Calu3 (cell line): Measurements from ENCODE around the gene LINC00237. TPM values are rescaled to one million over a fixed set of nuclear protein-coding genes. Genes with fewer than 3 reads are reported as not detected.

Source experiments
- BruUV-seq: library from RNA; stranded (reverse); fragments of 400-500 nt; replicated peaks from 2 replicates; lab custom pipeline; 2021; lab: Mats Ljungman, UMichigan
- CTCF ChIA-PET: fragments of 300-600 bp; sonication (Branson Sonifier 250); formaldehyde crosslinking; loops from one replicate; lab custom pipeline; 2022; ENCODE audit warnings: antibody characterized with exemption; lab: Charles Lee
- DNase-seq: peaks from one replicate; pipeline ENCODE4 v3.0.0; 2022
- H3K27ac Mint-ChIP-seq: one replicate; pipeline ENCODE4 v1.8.0; 2022; ENCODE audit warnings: mixed read lengths; ENCODE audit not compliant: unreplicated experiment
- H3K27me3 Mint-ChIP-seq: one replicate; pipeline ENCODE4 v1.8.0; 2022; ENCODE audit warnings: mixed read lengths; ENCODE audit not compliant: unreplicated experiment
- H3K36me3 Mint-ChIP-seq: one replicate; pipeline ENCODE4 v1.8.0; 2022; ENCODE audit warnings: mild to moderate bottlenecking, moderate library complexity, mixed read lengths; ENCODE audit not compliant: insufficient read depth, unreplicated experiment
- H3K4me1 Mint-ChIP-seq: one replicate; pipeline ENCODE4 v1.8.0; 2022; ENCODE audit warnings: mild to moderate bottlenecking, low read depth, mixed read lengths; ENCODE audit not compliant: unreplicated experiment
- H3K4me3 Mint-ChIP-seq: one replicate; pipeline ENCODE4 v1.8.0; 2022; ENCODE audit warnings: mild to moderate bottlenecking, low read depth, moderate library complexity, mixed read lengths; ENCODE audit not compliant: unreplicated experiment
- H3K9me3 Mint-ChIP-seq: one replicate; pipeline ENCODE4 v1.8.0; 2022; ENCODE audit warnings: low read depth, mixed read lengths; ENCODE audit not compliant: unreplicated experiment
- CTCF ChIP-seq: fragments of 200-600 bp; IDR thresholded peaks from one replicate; pipeline ENCODE4 v1.8.0; 2022; ENCODE audit warnings: antibody characterized with exemption; ENCODE audit not compliant: unreplicated experiment
- intact Hi-C: fragments of 100-400 bp; cut with micrococcal nuclease; formaldehyde crosslinking; loops from one replicate; pipeline ENCODE4 v1.10.0; 2022; ENCODE audit not compliant: unreplicated experiment
- total RNA-seq: library from RNA; stranded (reverse); gene quantifications from 2 replicates; pipeline ENCODE4 v1.2.3, GENCODE V29; 2022

Gene LINC00237
- total RNA-seq, 1 experiment from 2014 or later = not detected

DNA sequence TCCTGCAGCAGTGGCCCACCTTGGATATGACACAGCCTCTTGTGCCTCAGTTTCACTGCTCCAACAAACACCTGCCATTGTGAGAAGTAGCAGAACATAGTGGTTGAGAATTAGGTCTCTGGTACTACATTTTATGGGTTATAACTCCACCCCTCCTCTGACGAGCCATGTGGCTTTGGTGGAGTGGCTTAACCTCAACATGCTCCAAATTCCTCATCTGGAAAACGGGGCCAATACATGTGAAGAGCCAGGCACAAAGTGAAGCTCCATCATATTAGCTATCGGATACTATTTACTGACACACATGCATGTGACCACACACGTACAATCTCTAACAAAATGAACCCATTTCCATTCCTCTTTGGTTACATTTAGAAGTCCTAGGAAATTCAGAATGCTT lies 11.4 kb upstream of the LINC00237 start:
- intact Hi-C loops = no loop called here
- H3K27me3 Mint-ChIP-seq = no peaks in the 10 kb centered on the region
- H3K4me3 Mint-ChIP-seq = no peak overlapping the region
- no peaks in the 10 kb centered on the region for H3K9me3 Mint-ChIP-seq
- no peaks in the 10 kb centered on the region for H3K36me3 Mint-ChIP-seq
- H3K4me1 Mint-ChIP-seq = no peaks in the 10 kb centered on the region
- no peak overlapping the region for H3K27ac Mint-ChIP-seq
- CTCF ChIA-PET = no interaction called here
- no peak for TF ChIP-seq CTCF
- no peak for DNase-seq
- BruUV-seq = no TSS peak

- Mint-ChIP-seq H3K9me3 (no peaks in the 10 kb centered on the region), H3K27me3 (no peaks in the 10 kb centered on the region), H3K36me3 (no peaks in the 10 kb centered on the region), H3K4me1 (no peaks in the 10 kb centered on the region), H3K4me3 (no peak overlapping the region), H3K27ac (no peak overlapping the region)
- TF ChIP-seq CTCF = no peak
- intact Hi-C loops = no loop called here
- CTCF ChIA-PET = no interaction called here
- no TSS peak for BruUV-seq
- no peak for DNase-seq
Observed at GRCh38 chr20:21114584-21114983, 8.4 kb upstream of the LINC00237 start.

DNA sequence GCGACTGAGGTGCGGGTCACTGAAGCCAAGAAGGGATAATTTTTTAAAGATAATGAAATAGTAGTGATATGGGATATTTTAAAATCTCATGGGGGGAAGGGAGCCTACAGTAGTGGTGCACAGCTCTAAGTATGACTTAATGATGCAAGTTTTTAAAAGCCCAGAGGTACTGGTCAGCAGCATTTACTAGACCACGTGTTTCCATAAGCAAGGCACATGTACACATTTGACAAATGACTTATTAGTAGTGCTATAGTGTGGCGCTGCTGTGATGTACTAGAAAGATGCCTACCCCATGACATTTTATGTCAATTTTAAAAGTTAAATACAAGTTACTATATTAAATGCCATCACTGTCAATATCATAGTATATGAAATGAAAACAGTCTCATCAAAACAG lies 7.5 kb upstream of the LINC00237 start:
- Mint-ChIP-seq H3K27ac (no peak overlapping the region), H3K27me3 (no peaks in the 10 kb centered on the region), H3K4me1 (no peaks in the 10 kb centered on the region), H3K4me3 (no peak overlapping the region), H3K36me3 (no peaks in the 10 kb centered on the region), H3K9me3 (no peaks in the 10 kb centered on the region)
- DNase-seq = no peak
- no TSS peak for BruUV-seq
- TF ChIP-seq CTCF = no peak
- CTCF ChIA-PET = no interaction called here
- intact Hi-C loops = no loop called here

- BruUV-seq = no TSS peak
- intact Hi-C loops = no loop called here
- H3K9me3 Mint-ChIP-seq = no peaks in the 10 kb centered on the region
- TF ChIP-seq CTCF = no peak
- H3K27me3 Mint-ChIP-seq = no peaks in the 10 kb centered on the region
- CTCF ChIA-PET = no interaction called here
- no peak for DNase-seq
- H3K4me3 Mint-ChIP-seq = no peak overlapping the region
- H3K4me1 Mint-ChIP-seq = no peaks in the 10 kb centered on the region
- no peak overlapping the region for H3K27ac Mint-ChIP-seq
- H3K36me3 Mint-ChIP-seq = no peaks in the 10 kb centered on the region
Observed at GRCh38 chr20:21111416-21111815, 5.3 kb upstream of the LINC00237 start.

DNA sequence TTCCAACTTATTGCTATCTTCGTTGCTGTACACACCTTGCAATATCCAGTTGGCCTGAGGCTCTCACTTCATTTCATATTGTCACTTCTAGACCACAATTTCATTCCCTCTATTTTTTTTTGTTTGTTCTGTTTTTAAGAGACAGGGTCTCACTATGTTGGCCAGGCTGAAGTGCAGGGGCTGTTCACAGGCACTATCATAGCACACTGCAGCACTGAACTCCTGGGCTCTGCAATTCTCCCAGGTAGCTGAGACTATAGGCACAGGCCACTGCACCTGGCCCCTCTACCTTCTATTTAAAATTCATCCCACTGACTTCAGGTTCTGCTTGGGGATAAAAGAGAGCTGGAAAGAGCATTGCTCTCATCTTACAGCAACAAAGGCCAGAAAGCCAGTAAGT lies 4.7 kb upstream of the LINC00237 start:
- Mint-ChIP-seq H3K27me3 (no peaks in the 10 kb centered on the region), H3K36me3 (no peaks in the 10 kb centered on the region), H3K9me3 (no peaks in the 10 kb centered on the region), H3K27ac (no peak overlapping the region), H3K4me1 (no peaks in the 10 kb centered on the region), H3K4me3 (no peak overlapping the region)
- DNase-seq = no peak
- intact Hi-C loops = no loop called here
- CTCF ChIA-PET = no interaction called here
- BruUV-seq = no TSS peak
- TF ChIP-seq CTCF = no peak
